Upper lobe of right lung (tissue), 1 donor: ENCODE results near the gene ASMT. TPM values are rescaled to one million over a fixed set of nuclear protein-coding genes. Genes with fewer than 3 reads are reported as not detected.

Source experiments
- ATAC-seq: fragments of 200-7000 bp; cut with Tn5 transposase; one replicate; pipeline ENCODE4 v1.9.1; 2020; ENCODE audit warnings: mild to moderate bottlenecking, moderate library complexity
- DNase-seq: peaks from one replicate; pipeline ENCODE4 v3.0.0-alpha.2; 2020
- H3K27ac ChIP-seq: fragments of 200-600 bp; one replicate; pipeline ENCODE4 v1.8.0; 2022
- H3K27me3 ChIP-seq: fragments of 200-600 bp; one replicate; pipeline ENCODE4 v1.8.0; 2022; ENCODE audit warnings: mild to moderate bottlenecking
- H3K36me3 ChIP-seq: fragments of 200-600 bp; one replicate; pipeline ENCODE4 v1.8.0; 2022
- H3K4me1 ChIP-seq: fragments of 200-600 bp; one replicate; pipeline ENCODE4 v1.8.0; 2022
- H3K4me3 ChIP-seq: fragments of 200-600 bp; one replicate; pipeline ENCODE4 v1.8.0; 2022; ENCODE audit warnings: mild to moderate bottlenecking
- H3K9me3 ChIP-seq: fragments of 200-600 bp; one replicate; pipeline ENCODE4 v1.8.0; 2022
- CTCF ChIP-seq: fragments of 200-600 bp; IDR thresholded peaks from one replicate; pipeline ENCODE4 v1.8.0; 2022; ENCODE audit warnings: antibody characterized with exemption
- intact Hi-C: fragments of 100-400 bp; cut with DNase I; formaldehyde crosslinking; loops from one replicate; pipeline ENCODE4 v1.11.0; 2022
- total RNA-seq: library from RNA; stranded (reverse); fragmentation: NEBNext Ultra II Directional; extraction: Animal tissue kit (Norgen Biotek cat#: 25700); gene quantifications from one replicate; pipeline ENCODE4 v1.2.1, GENCODE V29; 2021
- donor health status: DM: no; HTN: yes; CAD: no; lungs with severe emphysema.

ASMT gene
- total RNA-seq, 1 donor from 2014 or later: not detected

- no peak for TF ChIP-seq CTCF
- Histone ChIP-seq H3K4me1 (no peaks in the 10 kb centered on the region), H3K27me3 (no peaks in the 10 kb centered on the region), H3K27ac (no peak overlapping the region), H3K4me3 (no peak overlapping the region), H3K36me3 (no peaks in the 10 kb centered on the region), H3K9me3 (no peaks in the 10 kb centered on the region)
- ATAC-seq (peak; percentile 33), DNase-seq (no peak)
- intact Hi-C loops: no loop called here
These were observed 5.5 kb upstream of the ASMT start for GRCh38 chrX:1609311-1609710.

GRCh38 chrX:1609762-1610161 is 5.1 kb upstream of the ASMT start:
- Histone ChIP-seq H3K27me3 (no peaks in the 10 kb centered on the region), H3K27ac (no peak overlapping the region), H3K9me3 (no peaks in the 10 kb centered on the region), H3K4me3 (no peak overlapping the region), H3K4me1 (no peaks in the 10 kb centered on the region), H3K36me3 (no peaks in the 10 kb centered on the region)
- DNase-seq (no peak), ATAC-seq (no peak)
- intact Hi-C loops: no loop called here
- no peak for TF ChIP-seq CTCF

- no peaks in the 10 kb centered on the region for H3K9me3 ChIP-seq
- no peaks in the 10 kb centered on the region for H3K4me1 ChIP-seq
- no peak for DNase-seq
- no peaks in the 10 kb centered on the region for H3K27me3 ChIP-seq
- TF ChIP-seq CTCF: no peak
- H3K4me3 ChIP-seq: no peak overlapping the region
- no peaks in the 10 kb centered on the region for H3K36me3 ChIP-seq
- no peak overlapping the region for H3K27ac ChIP-seq
- intact Hi-C loops: no loop called here
- ATAC-seq: no peak
These were observed 4.7 kb upstream of the ASMT start for GRCh38 chrX:1610166-1610565.

GRCh38 chrX:1610736-1611135 is 4.1 kb upstream of the ASMT start:
- intact Hi-C loops: no loop called here
- Histone ChIP-seq H3K4me1 (no peaks in the 10 kb centered on the region), H3K27me3 (no peaks in the 10 kb centered on the region), H3K9me3 (no peaks in the 10 kb centered on the region), H3K36me3 (no peaks in the 10 kb centered on the region), H3K27ac (no peak overlapping the region), H3K4me3 (no peak overlapping the region)
- peak; percentile 22 for ATAC-seq
- no peak for DNase-seq
- TF ChIP-seq CTCF: no peak

- intact Hi-C loops: no loop called here
- Histone ChIP-seq H3K9me3 (no peaks in the 10 kb centered on the region), H3K36me3 (no peaks in the 10 kb centered on the region), H3K27me3 (no peaks in the 10 kb centered on the region), H3K27ac (no peak overlapping the region), H3K4me3 (no peak overlapping the region), H3K4me1 (no peaks in the 10 kb centered on the region)
- no peak for ATAC-seq
- DNase-seq: no peak
- TF ChIP-seq CTCF: no peak
These were observed 2.1 kb upstream of the ASMT start for GRCh38 chrX:1612641-1613286.

GRCh38 chrX:1618689-1619088 is 3.8 kb downstream of the ASMT start:
- Histone ChIP-seq H3K27ac (no peak overlapping the region), H3K9me3 (no peaks in the 10 kb centered on the region), H3K4me1 (no peaks in the 10 kb centered on the region), H3K36me3 (no peaks in the 10 kb centered on the region), H3K4me3 (no peak overlapping the region), H3K27me3 (no peaks in the 10 kb centered on the region)
- ATAC-seq (no peak), DNase-seq (no peak)
- intact Hi-C loops: no loop called here
- TF ChIP-seq CTCF: no peak
